Nephron (organoid): ENCODE results near the gene GRAMD2A.
A peak's percentile ranks its signal among the peaks of the same experiment; 100 is the strongest.

Experiments used
- H3K27ac Mint-ChIP-seq, 3 experiments: 2 replicates each; pipeline ENCODE4 v1.8.0; 2020; ENCODE audit warnings: mixed read lengths in 3 of 3, mild to moderate bottlenecking in 2 of 3, moderate library complexity in 1 of 3
- H3K27me3 Mint-ChIP-seq: 2 replicates; pipeline ENCODE4 v1.8.0; 2021; ENCODE audit warnings: low read depth, mild to moderate bottlenecking, moderate library complexity, mixed read lengths
- H3K36me3 Mint-ChIP-seq: 2 replicates; pipeline ENCODE4 v1.8.0; 2020; ENCODE audit warnings: low read depth, mixed read lengths
- H3K4me1 Mint-ChIP-seq: 2 replicates; pipeline ENCODE4 v1.8.0; 2020; ENCODE audit warnings: mixed read lengths
- H3K4me3 Mint-ChIP-seq, 3 experiments: 2 replicates each; pipeline ENCODE4 v1.8.0; 2020; ENCODE audit warnings: mild to moderate bottlenecking in 3 of 3, mixed read lengths in 3 of 3, moderate library complexity in 2 of 3
- H3K9me3 Mint-ChIP-seq: 2 replicates; pipeline ENCODE4 v1.8.0; 2020; ENCODE audit warnings: mixed read lengths
- CTCF ChIP-seq, 3 experiments: fragments of 200-600 bp; sonication (generic); IDR thresholded peaks; one replicate each; pipeline ENCODE4 v1.5.0; 2021; ENCODE audit warnings: antibody characterized with exemption in 3 of 3; ENCODE audit not compliant: unreplicated experiment in 3 of 3

The GRAMD2A gene

GRCh38 chr15:72197460-72198355 lies at the start of gene GRAMD2A:
Gene GRAMD2A (minus strand): TSS chr15:72197787.
- peaks cover 34% of the 10 kb centered on the region for H3K4me1 Mint-ChIP-seq
- peaks cover 36% of the 10 kb centered on the region for H3K36me3 Mint-ChIP-seq
- TF ChIP-seq CTCF (IDR thresholded peaks at IDR 0.05; ENCODE audit: unreplicated experiment in 3 of 3), result no peak

GRCh38 chr15:72242775-72243370 lies 45.3 kb upstream of the GRAMD2A start:
- Mint-ChIP-seq H3K27ac (no peak overlapping the region), H3K27me3 (no peaks in the 10 kb centered on the region), H3K4me1 (no peaks in the 10 kb centered on the region), H3K36me3 (peaks cover 56% of the 10 kb centered on the region), H3K9me3 (no peaks in the 10 kb centered on the region), H3K4me3 (no peak overlapping the region)
- TF ChIP-seq CTCF (IDR thresholded peaks at IDR 0.05; ENCODE audit: unreplicated experiment in 3 of 3), result no peak

More at GRCh38 chr15:72197460-72198355, at the start of gene GRAMD2A:
- Mint-ChIP-seq H3K4me3 (peak within 1 kb of the TSS; percentile 80 to 85 (median 83)), H3K9me3 (no peaks in the 10 kb centered on the region), H3K27ac (no peak within 1 kb of the TSS), H3K27me3 (peaks cover 46% of the 10 kb centered on the region)

- Mint-ChIP-seq H3K4me1 (no peaks in the 10 kb centered on the region), H3K27me3 (no peaks in the 10 kb centered on the region), H3K27ac (no peak overlapping the region), H3K36me3 (peaks cover 45% of the 10 kb centered on the region), H3K4me3 (no peak overlapping the region), H3K9me3 (no peaks in the 10 kb centered on the region)
- no peak for TF ChIP-seq CTCF (IDR thresholded peaks at IDR 0.05; ENCODE audit: unreplicated experiment in 3 of 3)
Measured at GRCh38 chr15:72239652-72240051, 42.1 kb upstream of the GRAMD2A start.

GRCh38 chr15:72238586-72238985 lies 41.0 kb upstream of the GRAMD2A start:
- H3K4me3 Mint-ChIP-seq, result no peak overlapping the region
- H3K4me1 Mint-ChIP-seq, result peaks cover 6% of the 10 kb centered on the region
- peaks cover 34% of the 10 kb centered on the region for H3K36me3 Mint-ChIP-seq
- H3K27ac Mint-ChIP-seq, result no peak overlapping the region
- H3K27me3 Mint-ChIP-seq, result no peaks in the 10 kb centered on the region
- no peak for TF ChIP-seq CTCF (IDR thresholded peaks at IDR 0.05; ENCODE audit: unreplicated experiment in 3 of 3)
- no peaks in the 10 kb centered on the region for H3K9me3 Mint-ChIP-seq

- Mint-ChIP-seq H3K36me3 (peaks cover 29% of the 10 kb centered on the region), H3K27ac (no peak overlapping the region), H3K27me3 (no peaks in the 10 kb centered on the region), H3K9me3 (no peaks in the 10 kb centered on the region), H3K4me3 (no peak overlapping the region), H3K4me1 (peaks cover 6% of the 10 kb centered on the region)
- TF ChIP-seq CTCF (IDR thresholded peaks at IDR 0.05; ENCODE audit: unreplicated experiment in 3 of 3), result no peak
Measured at GRCh38 chr15:72237853-72238224, 40.3 kb upstream of the GRAMD2A start.
